Type B pancreatic cell (in vitro differentiated cells): Measurements from ENCODE around the gene LAIR2. TPM values are rescaled to one million over a fixed set of nuclear protein-coding genes. Genes with fewer than 3 reads are reported as not detected.

Source experiments
- DNase-seq: peaks from one replicate; pipeline ENCODE4 v3.0.0; 2021; ENCODE audit warnings: mixed read lengths; ENCODE audit not compliant: unreplicated experiment; ENCODE audit errors: extremely low spot score
- H3K27ac Mint-ChIP-seq: 2 replicates; pipeline ENCODE4 v1.8.0; 2021; ENCODE audit warnings: mild to moderate bottlenecking, mixed read lengths
- H3K27me3 Mint-ChIP-seq: 2 replicates; pipeline ENCODE4 v1.8.0; 2021; ENCODE audit warnings: mixed read lengths
- H3K36me3 Mint-ChIP-seq: 2 replicates; pipeline ENCODE4 v1.8.0; 2021; ENCODE audit warnings: mixed read lengths
- H3K4me1 Mint-ChIP-seq: one replicate; pipeline ENCODE4 v1.8.0; 2021; ENCODE audit warnings: mixed read lengths; ENCODE audit not compliant: unreplicated experiment
- H3K4me3 Mint-ChIP-seq: 2 replicates; pipeline ENCODE4 v1.8.0; 2021; ENCODE audit warnings: mild to moderate bottlenecking, mixed read lengths
- H3K9me3 Mint-ChIP-seq: 2 replicates; pipeline ENCODE4 v1.8.0; 2021; ENCODE audit warnings: mixed read lengths
- total RNA-seq: library from RNA; stranded (reverse); gene quantifications from 2 replicates; pipeline ENCODE4 v1.2.1, GENCODE V29; 2021; ENCODE audit warnings: low replicate concordance
- TF ChIP-seq, protein P1 (sequence below): fragments of 200-600 bp; sonication (generic); conservative IDR thresholded peaks from 2 replicates; pipeline ENCODE4 v1.5.0; 2021; ENCODE audit warnings: antibody characterized with exemption, mild to moderate bottlenecking

The LAIR2 gene
- total RNA-seq, 1 donor from 2014 or later = not detected

DNA sequence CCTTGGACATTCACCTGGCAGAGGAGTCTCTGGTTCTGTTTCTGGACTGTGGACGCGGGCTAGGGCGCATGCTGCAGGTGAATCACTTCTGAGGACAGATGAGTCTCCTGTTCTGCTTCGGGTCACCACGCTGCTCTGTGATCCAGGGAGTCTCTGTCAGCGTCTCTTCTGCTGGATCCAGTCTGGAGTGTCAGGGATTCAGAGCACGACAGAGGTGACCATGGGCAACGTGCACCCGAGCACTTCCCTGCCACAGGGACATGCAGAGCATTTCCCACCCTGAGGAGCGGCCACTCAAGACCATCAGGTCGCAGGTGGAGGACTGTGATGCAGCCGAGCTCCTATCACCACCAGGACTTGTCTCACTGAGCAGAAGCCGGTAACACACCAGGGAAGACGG lies 46.6 kb downstream of the LAIR2 start:
- TF ChIP-seq, protein P1, sequence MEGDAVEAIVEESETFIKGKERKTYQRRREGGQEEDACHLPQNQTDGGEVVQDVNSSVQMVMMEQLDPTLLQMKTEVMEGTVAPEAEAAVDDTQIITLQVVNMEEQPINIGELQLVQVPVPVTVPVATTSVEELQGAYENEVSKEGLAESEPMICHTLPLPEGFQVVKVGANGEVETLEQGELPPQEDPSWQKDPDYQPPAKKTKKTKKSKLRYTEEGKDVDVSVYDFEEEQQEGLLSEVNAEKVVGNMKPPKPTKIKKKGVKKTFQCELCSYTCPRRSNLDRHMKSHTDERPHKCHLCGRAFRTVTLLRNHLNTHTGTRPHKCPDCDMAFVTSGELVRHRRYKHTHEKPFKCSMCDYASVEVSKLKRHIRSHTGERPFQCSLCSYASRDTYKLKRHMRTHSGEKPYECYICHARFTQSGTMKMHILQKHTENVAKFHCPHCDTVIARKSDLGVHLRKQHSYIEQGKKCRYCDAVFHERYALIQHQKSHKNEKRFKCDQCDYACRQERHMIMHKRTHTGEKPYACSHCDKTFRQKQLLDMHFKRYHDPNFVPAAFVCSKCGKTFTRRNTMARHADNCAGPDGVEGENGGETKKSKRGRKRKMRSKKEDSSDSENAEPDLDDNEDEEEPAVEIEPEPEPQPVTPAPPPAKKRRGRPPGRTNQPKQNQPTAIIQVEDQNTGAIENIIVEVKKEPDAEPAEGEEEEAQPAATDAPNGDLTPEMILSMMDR = no peak
- Mint-ChIP-seq H3K36me3 (no peaks in the 10 kb centered on the region), H3K27ac (no peak overlapping the region), H3K4me1 (no peaks in the 10 kb centered on the region), H3K27me3 (no peaks in the 10 kb centered on the region), H3K9me3 (peaks cover 13% of the 10 kb centered on the region), H3K4me3 (no peak overlapping the region)
- no peak for DNase-seq

DNA sequence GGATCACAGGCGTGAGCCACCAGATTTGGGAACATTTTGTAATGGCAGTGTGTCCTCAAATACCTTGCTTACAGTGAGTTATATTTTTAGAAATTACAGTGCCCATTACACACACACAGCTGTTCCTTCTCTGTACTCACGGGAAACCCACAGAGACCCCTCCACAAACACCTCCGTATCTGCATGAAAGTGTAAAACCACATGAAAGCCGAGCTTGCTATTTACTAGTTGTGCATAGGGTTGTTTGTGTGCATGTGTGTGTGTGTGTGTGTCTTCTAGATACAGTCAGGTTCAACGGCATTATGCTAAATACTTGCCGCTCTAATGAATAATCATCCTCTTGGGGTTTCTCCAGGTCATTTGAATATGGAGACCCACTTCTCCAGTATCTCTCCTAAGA lies 48.7 kb downstream of the LAIR2 start:
- Mint-ChIP-seq H3K36me3 (no peaks in the 10 kb centered on the region), H3K27me3 (no peaks in the 10 kb centered on the region), H3K9me3 (peaks cover 6% of the 10 kb centered on the region), H3K4me3 (no peak overlapping the region), H3K4me1 (no peaks in the 10 kb centered on the region), H3K27ac (no peak overlapping the region)
- TF ChIP-seq, protein P1 = no peak
- DNase-seq = no peak

DNA sequence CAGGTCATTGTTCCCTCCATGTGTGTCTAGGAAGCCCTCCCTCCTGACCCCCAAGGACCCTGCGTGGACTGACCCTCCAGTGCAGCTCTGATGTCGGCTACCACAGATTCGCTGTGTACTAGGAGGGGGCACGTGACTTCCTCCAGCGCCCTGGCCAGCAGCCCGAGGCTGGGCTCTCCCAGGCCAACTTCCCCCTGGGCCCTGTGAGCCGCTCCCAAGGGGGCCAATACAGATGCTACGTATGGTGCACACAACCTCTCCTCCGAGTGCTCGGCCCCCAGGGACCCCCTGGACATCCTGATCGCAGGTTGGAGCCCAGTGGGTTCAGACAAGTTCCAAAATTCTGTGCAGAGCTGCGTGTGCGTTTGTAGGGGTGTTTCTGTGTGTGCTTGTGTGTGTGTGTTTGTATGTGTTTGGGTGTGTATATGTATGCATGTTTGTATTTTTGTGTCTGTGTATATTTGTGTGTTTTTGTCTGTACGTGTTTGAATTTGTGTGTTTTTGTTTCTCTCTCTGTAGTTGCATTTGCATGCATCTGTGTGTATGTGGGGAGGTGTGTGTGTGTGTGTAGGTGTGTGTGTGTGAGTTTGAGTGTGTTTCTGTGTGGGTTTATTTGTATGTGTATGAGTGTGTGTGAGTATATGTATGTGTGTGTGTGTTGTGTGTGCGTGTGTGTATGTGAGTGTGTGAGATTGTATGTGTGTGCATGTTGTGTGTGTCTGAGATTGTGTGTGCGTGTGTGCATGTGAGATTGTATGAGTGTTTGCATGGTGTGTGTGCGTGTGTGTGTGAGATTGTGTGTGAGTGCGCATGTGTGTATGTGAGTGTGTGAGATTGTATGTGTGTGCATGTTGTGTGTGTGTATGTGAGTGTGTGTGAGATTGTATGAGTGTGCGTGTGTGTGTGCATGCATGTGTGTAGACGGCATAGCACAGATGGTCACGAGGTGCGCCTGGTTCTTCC lies 49.6 kb downstream of the LAIR2 start:
- no peak overlapping the region for H3K27ac Mint-ChIP-seq
- DNase-seq = no peak
- H3K4me3 Mint-ChIP-seq = no peak overlapping the region
- peaks cover 6% of the 10 kb centered on the region for H3K9me3 Mint-ChIP-seq
- TF ChIP-seq, protein P1 = no peak
- H3K4me1 Mint-ChIP-seq = no peaks in the 10 kb centered on the region
- no peaks in the 10 kb centered on the region for H3K36me3 Mint-ChIP-seq
- no peaks in the 10 kb centered on the region for H3K27me3 Mint-ChIP-seq

DNA sequence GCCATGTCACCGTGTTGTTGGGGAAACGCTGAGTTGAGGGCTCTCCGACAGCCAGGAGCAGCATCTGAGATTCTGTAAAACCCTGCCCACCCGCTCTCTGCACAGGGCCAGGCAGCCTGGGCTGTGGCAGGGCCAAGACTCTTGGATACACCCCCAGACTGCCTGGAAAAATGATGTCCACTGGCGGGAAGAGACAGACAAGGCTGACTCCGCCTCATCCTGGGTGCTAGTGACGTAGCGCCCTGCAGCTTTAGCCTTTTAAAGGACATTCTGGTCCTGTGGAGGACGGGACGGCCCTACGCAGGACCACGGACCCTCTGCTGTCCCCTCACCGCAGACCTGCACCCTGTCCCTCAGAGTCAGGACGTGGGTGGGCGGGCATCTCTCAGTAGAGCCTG lies 50.3 kb downstream of the LAIR2 start:
- DNase-seq = no peak
- no peaks in the 10 kb centered on the region for H3K4me1 Mint-ChIP-seq
- H3K27ac Mint-ChIP-seq = no peak overlapping the region
- H3K4me3 Mint-ChIP-seq = no peak overlapping the region
- no peaks in the 10 kb centered on the region for H3K36me3 Mint-ChIP-seq
- no peaks in the 10 kb centered on the region for H3K27me3 Mint-ChIP-seq
- TF ChIP-seq, protein P1 = no peak
- peaks cover 6% of the 10 kb centered on the region for H3K9me3 Mint-ChIP-seq

DNA sequence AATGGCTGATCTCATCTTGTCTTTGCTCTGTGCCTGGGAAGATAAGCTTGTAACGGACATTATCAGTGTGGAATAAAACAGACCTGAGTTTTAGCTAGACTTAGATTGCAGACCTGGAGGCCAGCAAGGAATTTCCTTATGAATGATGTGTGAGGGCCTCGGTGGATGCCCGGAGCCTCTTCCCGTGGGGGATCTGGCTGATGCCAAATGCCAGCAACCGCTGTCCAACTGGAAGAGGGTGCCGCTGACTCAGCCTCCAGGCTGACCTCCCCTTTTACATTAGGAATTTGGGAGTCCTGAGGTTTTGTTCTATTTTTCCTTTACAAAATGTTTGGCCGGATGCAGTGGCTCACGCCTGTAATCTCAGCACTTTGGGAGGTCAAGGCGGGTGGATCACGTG lies 51.4 kb downstream of the LAIR2 start:
- H3K27ac Mint-ChIP-seq = no peak overlapping the region
- H3K27me3 Mint-ChIP-seq = no peaks in the 10 kb centered on the region
- peaks cover 6% of the 10 kb centered on the region for H3K9me3 Mint-ChIP-seq
- no peak for DNase-seq
- no peaks in the 10 kb centered on the region for H3K4me1 Mint-ChIP-seq
- H3K4me3 Mint-ChIP-seq = no peak overlapping the region
- TF ChIP-seq, protein P1 = no peak
- no peaks in the 10 kb centered on the region for H3K36me3 Mint-ChIP-seq
